GM23338 (cell line): ENCODE data around the gene FXYD2. TPM values are rescaled to one million over a fixed set of nuclear protein-coding genes. Genes with fewer than 3 reads are reported as not detected.

Experiments used
- ATAC-seq: fragments of 200-7000 bp; cut with Tn5 transposase; 3 replicates; pipeline ENCODE4 v1.9.1; 2020
- DNase-seq: peaks from one replicate; pipeline ENCODE4 v3.0.0-alpha.2; 2015; ENCODE audit warnings: low spot score
- H2AFZ ChIP-seq: fragments of 200-600 bp; sonication (generic); 2 replicates; pipeline ENCODE4 v1.8.0; 2016; ENCODE audit warnings: antibody characterized with exemption, mild to moderate bottlenecking, moderate library complexity
- H3F3A ChIP-seq: fragments of 200-600 bp; sonication (generic); replicated peaks from 2 replicates; pipeline ENCODE4 v1.8.0; 2017; ENCODE audit warnings: antibody characterized with exemption, mixed run types, low read depth
- H3K27ac ChIP-seq: fragments of 200-600 bp; sonication (generic); 2 replicates; pipeline ENCODE4 v1.6.1; 2016; ENCODE audit warnings: low read depth
- H3K27me3 ChIP-seq: fragments of 200-600 bp; sonication (generic); 2 replicates; pipeline ENCODE4 v1.8.0; 2016; ENCODE audit warnings: mild to moderate bottlenecking, mixed run types, moderate library complexity; ENCODE audit not compliant: insufficient read depth
- H3K36me3 ChIP-seq: fragments of 200-600 bp; sonication (generic); 2 replicates; pipeline ENCODE4 v1.8.0; 2016; ENCODE audit warnings: mild to moderate bottlenecking; ENCODE audit not compliant: insufficient read depth
- H3K4me1 ChIP-seq: fragments of 200-600 bp; sonication (generic); 2 replicates; pipeline ENCODE4 v1.8.0; 2016; ENCODE audit warnings: mild to moderate bottlenecking, moderate library complexity; ENCODE audit not compliant: insufficient read depth
- H3K4me2 ChIP-seq: fragments of 200-600 bp; sonication (generic); 2 replicates; pipeline ENCODE4 v1.7.1; 2017; ENCODE audit warnings: mixed run types
- H3K4me3 ChIP-seq: fragments of 200-600 bp; sonication (generic); 2 replicates; pipeline ENCODE4 v1.6.1; 2016; ENCODE audit warnings: mixed run types
- H3K79me2 ChIP-seq: fragments of 200-600 bp; sonication (generic); replicated peaks from 2 replicates; pipeline ENCODE4 v1.8.0; 2017; ENCODE audit warnings: mild to moderate bottlenecking; ENCODE audit not compliant: insufficient read depth
- H3K9me2 ChIP-seq: fragments of 200-600 bp; sonication (generic); 2 replicates; pipeline ENCODE4 v1.8.0; 2017; ENCODE audit not compliant: insufficient read depth
- H4K20me1 ChIP-seq: fragments of 200-600 bp; sonication (generic); replicated peaks from 2 replicates; pipeline ENCODE4 v1.8.0; 2017; ENCODE audit warnings: mild to moderate bottlenecking; ENCODE audit not compliant: insufficient read depth
- H3K27ac Mint-ChIP-seq: 2 replicates; pipeline ENCODE4 v1.8.0; 2020; ENCODE audit warnings: inconsistent platforms, mild to moderate bottlenecking, moderate library complexity, mixed read lengths
- H3K27me3 Mint-ChIP-seq: 3 replicates; pipeline ENCODE4 v1.8.0; 2022; ENCODE audit warnings: low read depth, mild to moderate bottlenecking, moderate library complexity, mixed read lengths, inconsistent platforms; ENCODE audit not compliant: insufficient read depth, poor library complexity
- H3K36me3 Mint-ChIP-seq: 3 replicates; pipeline ENCODE4 v1.8.0; 2021; ENCODE audit warnings: low read depth, mild to moderate bottlenecking, inconsistent platforms, moderate library complexity, mixed read lengths
- H3K4me1 Mint-ChIP-seq: 3 replicates; pipeline ENCODE4 v1.8.0; 2020; ENCODE audit warnings: mild to moderate bottlenecking, inconsistent platforms, mixed read lengths
- H3K4me3 Mint-ChIP-seq: 3 replicates; pipeline ENCODE4 v1.8.0; 2021; ENCODE audit warnings: moderate library complexity, mild to moderate bottlenecking, inconsistent platforms, mixed read lengths
- H3K9me3 Mint-ChIP-seq: 3 replicates; pipeline ENCODE4 v1.8.0; 2020; ENCODE audit warnings: moderate library complexity, mild to moderate bottlenecking, inconsistent platforms, mixed read lengths
- CREB1 ChIP-seq: fragments of 250-450 bp; sonication (Bioruptor Pico); IDR thresholded peaks from 2 replicates; pipeline ENCODE4 v1.5.0; 2020; ENCODE audit warnings: low read depth, mild to moderate bottlenecking, moderate library complexity
- JUNB ChIP-seq: IDR thresholded peaks from one replicate; pipeline ENCODE4 v1.6.1; 2016; ENCODE audit warnings: antibody characterized with exemption; ENCODE audit not compliant: unreplicated experiment
- NANOG ChIP-seq: IDR thresholded peaks from 2 replicates; pipeline ENCODE4 v1.6.1; 2016; ENCODE audit warnings: antibody characterized with exemption, borderline replicate concordance
- POLR2AphosphoS5 ChIP-seq: IDR thresholded peaks from 2 replicates; pipeline ENCODE4 v1.6.1; 2016; ENCODE audit warnings: antibody characterized with exemption, low read depth
- STAT1 ChIP-seq: IDR thresholded peaks from one replicate; pipeline ENCODE4 v1.6.1; 2016; ENCODE audit warnings: antibody characterized with exemption; ENCODE audit not compliant: unreplicated experiment
- ZNF331 ChIP-seq: fragments of 250-450 bp; sonication (Bioruptor Pico); IDR thresholded peaks from 2 replicates; pipeline ENCODE4 v1.5.0; 2020; ENCODE audit warnings: low read depth, mild to moderate bottlenecking, moderate library complexity
- polyA plus RNA-seq: library from polyadenylated mRNA; unstranded; fragments of >200 nt; fragmentation: Nextera tagmentation; extraction: Ambion mirVana; gene quantifications from 2 replicates; pipeline ENCODE4 v1.2.1, GENCODE V29; 2016
- total RNA-seq: library from RNA; depleted of rRNA; stranded (reverse); fragments of >200 nt; shearing (Covaris generic); gene quantifications from 2 replicates; pipeline ENCODE4 v1.2.3, GENCODE V29; 2014
- TF ChIP-seq, protein P1 (sequence below): fragments of 250-450 bp; sonication (Bioruptor Pico); IDR thresholded peaks from 2 replicates; pipeline ENCODE4 v1.5.0; 2020; ENCODE audit warnings: mild to moderate bottlenecking, moderate library complexity

Gene FXYD2
- total and polyA plus RNA-seq, 2 experiments from 2014 or later: 0.59 to 1.4 TPM

DNA sequence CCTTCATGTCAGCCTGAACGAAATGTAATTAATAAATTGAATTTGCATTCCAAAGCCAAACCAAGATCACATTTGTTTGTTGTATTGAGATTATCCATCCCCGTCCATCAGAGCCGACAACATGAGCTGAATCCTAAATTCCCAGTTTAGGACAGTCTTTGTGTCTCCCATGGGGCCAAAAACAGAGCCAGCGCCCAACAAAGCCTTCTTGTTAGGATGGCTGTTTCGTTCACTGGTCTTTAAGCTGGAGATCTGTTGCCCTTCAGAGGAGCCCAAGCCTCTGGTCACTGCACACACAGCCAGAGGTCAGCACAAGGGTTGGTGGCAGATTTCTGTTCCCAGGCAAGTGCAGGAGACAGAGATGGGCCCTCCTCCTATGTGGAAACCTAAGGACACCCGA is 53.3 kb downstream of the FXYD2 start:
- Mint-ChIP-seq H3K9me3 (no peaks in the 10 kb centered on the region), H3K4me1 (no peaks in the 10 kb centered on the region), H3K27ac (no peak overlapping the region), H3K36me3 (no peaks in the 10 kb centered on the region), H3K27me3 (peaks cover 2% of the 10 kb centered on the region), H3K4me3 (no peak overlapping the region)
- H3K79me2 ChIP-seq: no peaks in the 10 kb centered on the region
- no peaks in the 10 kb centered on the region for H3K36me3 ChIP-seq
- H3K4me3 ChIP-seq: no peak overlapping the region
- no peaks in the 10 kb centered on the region for H3K4me1 ChIP-seq
- no peaks in the 10 kb centered on the region for H3F3A ChIP-seq
- no peaks in the 10 kb centered on the region for H3K9me2 ChIP-seq
- H4K20me1 ChIP-seq: no peaks in the 10 kb centered on the region; the same call in 1 of the 2 replicates
- TF ChIP-seq, protein P1, sequence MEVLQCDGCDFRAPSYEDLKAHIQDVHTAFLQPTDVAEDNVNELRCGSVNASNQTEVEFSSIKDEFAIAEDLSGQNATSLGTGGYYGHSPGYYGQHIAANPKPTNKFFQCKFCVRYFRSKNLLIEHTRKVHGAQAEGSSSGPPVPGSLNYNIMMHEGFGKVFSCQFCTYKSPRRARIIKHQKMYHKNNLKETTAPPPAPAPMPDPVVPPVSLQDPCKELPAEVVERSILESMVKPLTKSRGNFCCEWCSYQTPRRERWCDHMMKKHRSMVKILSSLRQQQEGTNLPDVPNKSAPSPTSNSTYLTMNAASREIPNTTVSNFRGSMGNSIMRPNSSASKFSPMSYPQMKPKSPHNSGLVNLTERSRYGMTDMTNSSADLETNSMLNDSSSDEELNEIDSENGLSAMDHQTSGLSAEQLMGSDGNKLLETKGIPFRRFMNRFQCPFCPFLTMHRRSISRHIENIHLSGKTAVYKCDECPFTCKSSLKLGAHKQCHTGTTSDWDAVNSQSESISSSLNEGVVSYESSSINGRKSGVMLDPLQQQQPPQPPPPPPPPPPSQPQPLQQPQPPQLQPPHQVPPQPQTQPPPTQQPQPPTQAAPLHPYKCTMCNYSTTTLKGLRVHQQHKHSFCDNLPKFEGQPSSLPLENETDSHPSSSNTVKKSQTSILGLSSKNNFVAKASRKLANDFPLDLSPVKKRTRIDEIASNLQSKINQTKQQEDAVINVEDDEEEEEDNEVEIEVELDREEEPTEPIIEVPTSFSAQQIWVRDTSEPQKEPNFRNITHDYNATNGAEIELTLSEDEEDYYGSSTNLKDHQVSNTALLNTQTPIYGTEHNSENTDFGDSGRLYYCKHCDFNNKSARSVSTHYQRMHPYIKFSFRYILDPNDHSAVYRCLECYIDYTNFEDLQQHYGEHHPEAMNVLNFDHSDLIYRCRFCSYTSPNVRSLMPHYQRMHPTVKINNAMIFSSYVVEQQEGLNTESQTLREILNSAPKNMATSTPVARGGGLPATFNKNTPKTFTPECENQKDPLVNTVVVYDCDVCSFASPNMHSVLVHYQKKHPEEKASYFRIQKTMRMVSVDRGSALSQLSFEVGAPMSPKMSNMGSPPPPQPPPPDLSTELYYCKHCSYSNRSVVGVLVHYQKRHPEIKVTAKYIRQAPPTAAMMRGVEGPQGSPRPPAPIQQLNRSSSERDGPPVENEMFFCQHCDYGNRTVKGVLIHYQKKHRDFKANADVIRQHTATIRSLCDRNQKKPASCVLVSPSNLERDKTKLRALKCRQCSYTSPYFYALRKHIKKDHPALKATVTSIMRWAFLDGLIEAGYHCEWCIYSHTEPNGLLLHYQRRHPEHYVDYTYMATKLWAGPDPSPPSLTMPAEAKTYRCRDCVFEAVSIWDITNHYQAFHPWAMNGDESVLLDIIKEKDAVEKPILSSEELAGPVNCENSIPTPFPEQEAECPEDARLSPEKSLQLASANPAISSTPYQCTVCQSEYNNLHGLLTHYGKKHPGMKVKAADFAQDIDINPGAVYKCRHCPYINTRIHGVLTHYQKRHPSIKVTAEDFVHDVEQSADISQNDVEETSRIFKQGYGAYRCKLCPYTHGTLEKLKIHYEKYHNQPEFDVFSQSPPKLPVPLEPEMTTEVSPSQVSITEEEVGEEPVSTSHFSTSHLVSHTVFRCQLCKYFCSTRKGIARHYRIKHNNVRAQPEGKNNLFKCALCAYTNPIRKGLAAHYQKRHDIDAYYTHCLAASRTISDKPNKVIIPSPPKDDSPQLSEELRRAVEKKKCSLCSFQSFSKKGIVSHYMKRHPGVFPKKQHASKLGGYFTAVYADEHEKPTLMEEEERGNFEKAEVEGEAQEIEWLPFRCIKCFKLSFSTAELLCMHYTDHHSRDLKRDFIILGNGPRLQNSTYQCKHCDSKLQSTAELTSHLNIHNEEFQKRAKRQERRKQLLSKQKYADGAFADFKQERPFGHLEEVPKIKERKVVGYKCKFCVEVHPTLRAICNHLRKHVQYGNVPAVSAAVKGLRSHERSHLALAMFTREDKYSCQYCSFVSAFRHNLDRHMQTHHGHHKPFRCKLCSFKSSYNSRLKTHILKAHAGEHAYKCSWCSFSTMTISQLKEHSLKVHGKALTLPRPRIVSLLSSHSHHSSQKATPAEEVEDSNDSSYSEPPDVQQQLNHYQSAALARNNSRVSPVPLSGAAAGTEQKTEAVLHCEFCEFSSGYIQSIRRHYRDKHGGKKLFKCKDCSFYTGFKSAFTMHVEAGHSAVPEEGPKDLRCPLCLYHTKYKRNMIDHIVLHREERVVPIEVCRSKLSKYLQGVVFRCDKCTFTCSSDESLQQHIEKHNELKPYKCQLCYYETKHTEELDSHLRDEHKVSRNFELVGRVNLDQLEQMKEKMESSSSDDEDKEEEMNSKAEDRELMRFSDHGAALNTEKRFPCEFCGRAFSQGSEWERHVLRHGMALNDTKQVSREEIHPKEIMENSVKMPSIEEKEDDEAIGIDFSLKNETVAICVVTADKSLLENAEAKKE: no peak
- TF ChIP-seq ZNF331 (no peak), JUNB (no peak), POLR2AphosphoS5 (no peak), STAT1 (no peak), CREB1 (CRISPR knock-in tag) (no peak)
- no peak for DNase-seq
- no peak overlapping the region for H2AFZ ChIP-seq
- no peak for ATAC-seq
- no peaks in the 10 kb centered on the region for H3K27me3 ChIP-seq
- no peak overlapping the region for H3K27ac ChIP-seq
- H3K4me2 ChIP-seq: no peak overlapping the region

DNA sequence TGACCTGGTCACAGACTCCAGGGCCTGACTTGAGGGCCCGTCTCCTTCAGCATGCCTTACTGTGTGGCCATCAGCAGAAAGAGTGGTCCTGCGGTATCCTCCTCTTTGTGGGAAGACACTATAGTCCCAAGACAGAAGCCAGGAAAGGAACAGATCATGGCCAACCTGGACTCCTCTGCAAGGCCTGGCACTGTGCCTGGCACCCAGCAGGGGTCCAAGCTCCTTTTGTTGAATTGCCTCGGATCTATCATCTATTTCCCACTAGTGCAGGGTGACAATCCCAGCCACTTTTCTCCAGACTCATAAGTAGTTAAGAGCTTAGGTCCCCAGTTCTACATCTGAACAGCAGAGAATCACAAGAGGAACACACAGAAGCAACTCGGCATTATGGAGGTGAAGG is 54.5 kb downstream of the FXYD2 start:
- no peak overlapping the region for H2AFZ ChIP-seq
- no peaks in the 10 kb centered on the region for H3K36me3 ChIP-seq
- no peak overlapping the region for H3K27ac ChIP-seq
- H4K20me1 ChIP-seq: no peaks in the 10 kb centered on the region
- H3K79me2 ChIP-seq: no peaks in the 10 kb centered on the region
- no peak overlapping the region for H3K4me2 ChIP-seq
- Mint-ChIP-seq H3K36me3 (no peaks in the 10 kb centered on the region), H3K27ac (no peak overlapping the region), H3K4me3 (no peak overlapping the region), H3K9me3 (no peaks in the 10 kb centered on the region), H3K27me3 (peaks cover 2% of the 10 kb centered on the region), H3K4me1 (no peaks in the 10 kb centered on the region)
- no peak for DNase-seq
- no peak overlapping the region for H3K4me3 ChIP-seq
- H3K4me1 ChIP-seq: no peaks in the 10 kb centered on the region
- no peaks in the 10 kb centered on the region for H3F3A ChIP-seq
- ATAC-seq: no peak
- H3K9me2 ChIP-seq: no peaks in the 10 kb centered on the region
- H3K27me3 ChIP-seq: no peaks in the 10 kb centered on the region
- TF ChIP-seq STAT1: no peak
- TF ChIP-seq JUNB: no peak
- no peak for TF ChIP-seq NANOG
- no peak for TF ChIP-seq CREB1 (CRISPR knock-in tag)
- TF ChIP-seq, protein P1: no peak
